AG04449 (cell line): ENCODE results near the gene SYS1.

Experiments
- CTCF ChIA-PET: fragments of 350-600 bp; formaldehyde crosslinking; extraction: SDS; loops from one replicate; lab custom pipeline; 2021; ENCODE audit warnings: antibody characterized with exemption; lab: Yijun Ruan, JAX
- POLR2A ChIA-PET: fragments of 400-600, 350-600 bp; formaldehyde crosslinking; extraction: SDS; loops from one replicate; lab custom pipeline; 2020; ENCODE audit warnings: antibody characterized with exemption, inconsistent platforms; lab: Yijun Ruan, JAX
- DNase-seq: peaks from one replicate; pipeline ENCODE4 v3.0.0-alpha.2; 2010; ENCODE audit warnings: low read depth, low spot score
- H3K4me3 ChIP-seq: 2 replicates; pipeline ENCODE4 v1.5.1; 2011; ENCODE audit warnings: low read depth, mild to moderate bottlenecking, control low read depth, low read length
- TF ChIP-seq, protein P1 (sequence below): IDR thresholded peaks from one replicate; pipeline ENCODE4 v1.5.1; 2011; ENCODE audit warnings: mild to moderate bottlenecking, moderate library complexity, low read length, control low read depth, inconsistent platforms; ENCODE audit not compliant: insufficient read depth; ENCODE audit errors: missing control alignments

SYS1 gene

DNA sequence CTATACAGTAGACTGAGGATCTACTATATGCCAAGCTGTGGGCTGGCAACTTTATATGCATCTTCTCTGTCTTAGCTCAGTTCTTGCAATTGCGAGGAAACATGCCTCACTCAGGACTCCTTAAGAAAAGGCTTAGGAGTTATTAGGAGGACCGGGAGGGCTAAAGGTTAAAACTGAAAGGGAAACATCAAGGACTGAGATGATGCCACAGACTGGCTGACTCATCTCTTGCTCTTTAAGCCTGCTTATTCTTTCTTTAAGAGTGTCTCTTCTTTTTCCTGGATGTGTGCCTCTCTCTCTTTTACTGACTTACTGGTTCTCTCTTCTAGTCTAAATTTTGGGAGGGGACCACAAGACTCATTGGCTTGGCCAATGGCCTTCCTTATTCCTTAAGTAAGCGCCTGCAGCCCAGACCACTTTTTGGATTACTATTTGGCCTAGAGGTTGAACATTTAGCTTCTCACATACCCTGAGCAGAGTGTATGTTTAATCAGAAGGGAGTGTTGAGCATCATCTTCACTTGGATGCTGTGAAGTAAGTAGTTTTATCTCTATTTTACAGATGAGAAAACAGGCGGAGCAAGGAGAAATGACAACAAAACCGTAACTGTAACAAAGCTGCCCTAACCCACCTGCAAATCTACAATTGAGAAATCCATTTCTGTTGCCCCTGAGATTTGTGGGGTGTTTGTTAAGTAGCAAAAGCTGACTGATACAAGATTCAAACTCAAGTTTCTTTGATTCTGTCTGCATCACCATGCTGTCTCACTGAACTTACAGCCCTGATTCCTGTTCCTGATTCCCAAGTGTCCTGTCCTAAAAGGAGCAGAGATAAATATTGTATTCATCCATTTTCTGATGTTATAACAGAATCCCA is 7.5 kb upstream of the SYS1 start:
- TF ChIP-seq, protein P1, sequence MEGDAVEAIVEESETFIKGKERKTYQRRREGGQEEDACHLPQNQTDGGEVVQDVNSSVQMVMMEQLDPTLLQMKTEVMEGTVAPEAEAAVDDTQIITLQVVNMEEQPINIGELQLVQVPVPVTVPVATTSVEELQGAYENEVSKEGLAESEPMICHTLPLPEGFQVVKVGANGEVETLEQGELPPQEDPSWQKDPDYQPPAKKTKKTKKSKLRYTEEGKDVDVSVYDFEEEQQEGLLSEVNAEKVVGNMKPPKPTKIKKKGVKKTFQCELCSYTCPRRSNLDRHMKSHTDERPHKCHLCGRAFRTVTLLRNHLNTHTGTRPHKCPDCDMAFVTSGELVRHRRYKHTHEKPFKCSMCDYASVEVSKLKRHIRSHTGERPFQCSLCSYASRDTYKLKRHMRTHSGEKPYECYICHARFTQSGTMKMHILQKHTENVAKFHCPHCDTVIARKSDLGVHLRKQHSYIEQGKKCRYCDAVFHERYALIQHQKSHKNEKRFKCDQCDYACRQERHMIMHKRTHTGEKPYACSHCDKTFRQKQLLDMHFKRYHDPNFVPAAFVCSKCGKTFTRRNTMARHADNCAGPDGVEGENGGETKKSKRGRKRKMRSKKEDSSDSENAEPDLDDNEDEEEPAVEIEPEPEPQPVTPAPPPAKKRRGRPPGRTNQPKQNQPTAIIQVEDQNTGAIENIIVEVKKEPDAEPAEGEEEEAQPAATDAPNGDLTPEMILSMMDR = no peak
- no peak for DNase-seq
- POLR2A ChIA-PET = interaction anchor here (0.9 to 1.5 kb wide), 3 partner anchors 8 to 20 kb away, joined by 3 to 6 read pairs (median 3); partner anchors contain the start of gene SYS1
- CTCF ChIA-PET = interaction anchor here (0.8 to 3.7 kb wide), 9 partner anchors 7 to 444 kb away, joined by 3 to 44 read pairs (median 5); partner anchors contain the start of gene SYS1
- H3K4me3 ChIP-seq = no peak overlapping the region

- ChIA-PET CTCF (interaction anchor here (0.8 to 10.9 kb wide), 9 partner anchors 10 to 79 kb away, joined by 3 to 191 read pairs (median 7); partner anchors contain the start of genes SDC4 and TP53TG5), POLR2A (interaction anchor here (0.8 to 8.2 kb wide), 3 partner anchors 12 to 22 kb away, joined by 3 to 86 read pairs (median 5); partner anchors contain the start of gene SDC4)
- no peak overlapping the region for H3K4me3 ChIP-seq
- DNase-seq = no peak
- TF ChIP-seq, protein P1 = no peak
These were observed 4.5 kb upstream of the SYS1 start for GRCh38 chr20:45358282-45359068.

DNA sequence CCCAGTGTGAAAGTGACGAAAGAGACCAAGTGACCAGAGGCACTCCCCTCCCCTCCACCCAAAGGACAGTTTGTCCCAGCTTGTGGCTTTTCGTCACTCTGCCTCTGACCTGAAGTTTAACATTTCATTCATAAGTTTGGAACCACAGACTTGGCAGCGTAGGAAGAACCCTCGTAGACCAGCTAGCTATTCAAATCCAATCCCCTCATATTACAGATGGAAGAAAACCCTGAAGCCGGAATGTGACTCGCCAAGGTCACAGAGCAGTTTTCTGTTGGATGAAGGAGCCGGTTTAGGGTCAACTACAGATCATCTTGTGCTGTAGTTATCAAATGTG is 3.9 kb upstream of the SYS1 start:
- no peak for DNase-seq
- TF ChIP-seq, protein P1 = no peak
- H3K4me3 ChIP-seq = no peak overlapping the region
- ChIA-PET CTCF (interaction anchor here (0.8 to 10.9 kb wide), 7 partner anchors 12 to 412 kb away, joined by 3 to 191 read pairs (median 60); partner anchors contain the start of genes SDC4 and TP53TG5), POLR2A (interaction anchor here (0.9 to 8.2 kb wide), 3 partner anchors 12 to 24 kb away, joined by 3 to 86 read pairs (median 3); partner anchors contain the start of gene SDC4)

GRCh38 chr20:45359406-45360148 is 3.4 kb upstream of the SYS1 start:
- TF ChIP-seq, protein P1 = no peak
- H3K4me3 ChIP-seq = no peak overlapping the region
- ChIA-PET POLR2A (interaction anchor here (0.9 to 8.2 kb wide), 4 partner anchors 13 to 24 kb away, joined by 3 to 86 read pairs (median 4); partner anchors contain the start of gene SDC4), CTCF (interaction anchor here (0.8 to 10.9 kb wide), 7 partner anchors 12 to 411 kb away, joined by 3 to 191 read pairs (median 60); partner anchors contain the start of genes SDC4 and TP53TG5)
- DNase-seq = no peak

GRCh38 chr20:45361793-45362192 is 1.2 kb upstream of the SYS1 start:
- DNase-seq = no peak
- H3K4me3 ChIP-seq = no peak overlapping the region
- TF ChIP-seq, protein P1 = no peak
- ChIA-PET POLR2A (interaction anchor here (0.7 to 8.2 kb wide), 3 partner anchors 15 to 715 kb away, joined by 3 to 86 read pairs (median 3); partner anchors contain the start of genes PIGT and SDC4), CTCF (interaction anchor here (1.5 to 10.9 kb wide), 18 partner anchors 8 to 418 kb away, joined by 3 to 191 read pairs (median 11); partner anchors contain the start of genes SDC4 and TP53TG5)
